Right atrium auricular region (tissue), 2 donors: ENCODE data around the gene EBF4. TPM values are rescaled to one million over a fixed set of nuclear protein-coding genes. Genes with fewer than 3 reads are reported as not detected.

Source experiments
- microRNA counts, 2 donors: library from miRNA; unstranded; fragments of <30 nt; microRNA quantifications; one replicate each; lab custom pipeline; 2016 to 2017
- microRNA-seq, 2 donors: library from miRNA; unstranded; fragments of <30 nt; microRNA quantifications; one replicate each; pipeline ENCODE4, GENCODE V29; 2016 to 2017; ENCODE audit warnings: borderline number of aligned reads in 2 of 2, borderline replicate concordance in 1 of 2
- total RNA-seq, 2 donors: library from RNA; depleted of rRNA; stranded (reverse); fragments of >200 nt; gene quantifications; one replicate each; pipeline ENCODE4 v1.1.0, GENCODE V29; 2016

Gene EBF4
- total RNA-seq, 2 donors from 2014 or later, result 2.5 to 8.5 TPM

MicroRNAs encoded within 50 kb of the gene (microRNA counts, 767-probe panel; counts per million panel counts)
- microRNA hsa-miR-1292 (lab: Ali Mortazavi, UCI), result 0 to 31.0 counts per million in 2 donors

Small RNAs within 50 kb of the gene (microRNA-seq; reads per million reads assigned to microRNA genes)
- gene MIR1292, result 3.5 to 7.1 reads per million in 2 donors

Other genes starting within 250 kb of the EBF4 start
- gene SNRPB, start 222.0 kb upstream of the EBF4 start, total RNA-seq, result 100 to 1,000 TPM in 1 of 2 donors, 10 to 100 TPM in 1; 78.7 to 105 TPM
- gene ZNF343, start 183.9 kb upstream of the EBF4 start, total RNA-seq, result 1 to 10 TPM; 5.1 TPM
- gene TMC2, start 156.2 kb upstream of the EBF4 start, total RNA-seq, result not detected
- 10 to 100 TPM; 30.9 to 47.1 TPM for gene NOP56, start 40.1 kb upstream of the EBF4 start, total RNA-seq
- gene IDH3B, start 28.6 kb upstream of the EBF4 start, total RNA-seq, result 100 to 1,000 TPM; 145 to 217 TPM
- 1 to 10 TPM; 2.9 to 4.4 TPM for gene CPXM1, start 107.8 kb downstream of the EBF4 start, total RNA-seq
- gene C20orf141, start 122.2 kb downstream of the EBF4 start, total RNA-seq, result not detected
- not detected for gene TMEM239, start 123.6 kb downstream of the EBF4 start, total RNA-seq
- gene PCED1A, start 147.9 kb downstream of the EBF4 start, total RNA-seq, result 10 to 100 TPM in 1 of 2 donors, 1 to 10 TPM in 1; 8.3 to 10.0 TPM
- 10 to 100 TPM; 12.8 to 16.4 TPM for gene VPS16, start 148.0 kb downstream of the EBF4 start, total RNA-seq
- gene PTPRA, start 180.7 kb downstream of the EBF4 start, total RNA-seq, result 10 to 100 TPM; 32.8 to 46.0 TPM